ENCODE data around the gene NRROS.

Gene NRROS

DNA sequence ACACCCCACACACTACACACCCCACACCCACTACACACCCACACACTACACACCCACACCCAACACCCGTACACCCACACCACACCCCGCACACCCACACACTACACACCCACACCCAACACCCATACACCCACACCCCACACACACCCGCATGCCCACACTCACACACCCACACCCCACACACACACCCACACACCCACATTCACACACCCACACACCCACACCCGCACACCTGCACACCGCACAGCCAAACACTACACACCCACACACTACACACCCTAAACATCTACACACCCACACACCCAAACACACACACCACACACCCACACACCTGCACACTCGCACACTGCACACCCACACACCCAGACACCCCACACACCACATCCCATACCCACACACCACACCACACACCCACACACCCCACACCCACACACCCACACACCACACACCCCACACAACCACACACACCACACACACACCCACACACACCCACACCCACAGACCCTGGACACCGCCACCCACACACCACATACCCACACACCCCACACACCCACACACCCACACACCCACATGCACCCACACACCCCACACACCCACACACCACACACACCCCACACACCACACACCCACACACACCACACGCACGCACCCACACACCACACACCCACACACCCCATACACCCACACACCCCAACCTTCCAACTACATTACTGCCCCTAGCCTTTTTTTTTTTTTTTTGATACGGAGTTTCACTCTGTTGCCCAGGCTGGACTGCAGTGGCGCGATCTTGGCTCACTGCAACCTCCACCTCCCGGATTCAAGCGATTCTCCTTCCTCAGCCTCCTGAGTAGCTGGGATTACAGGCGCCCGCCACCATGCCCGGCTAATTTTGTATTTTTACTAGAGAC lies 55.7 kb downstream of the NRROS start:
- DNase-seq (ENCODE audit: insufficient read length, low spot score) (no peak), FAIRE-seq (no peak)
- TF ChIP-seq POLR2A (IDR thresholded peaks at IDR 0.05; ENCODE audit: low read depth, low read length), result no peak

DNA sequence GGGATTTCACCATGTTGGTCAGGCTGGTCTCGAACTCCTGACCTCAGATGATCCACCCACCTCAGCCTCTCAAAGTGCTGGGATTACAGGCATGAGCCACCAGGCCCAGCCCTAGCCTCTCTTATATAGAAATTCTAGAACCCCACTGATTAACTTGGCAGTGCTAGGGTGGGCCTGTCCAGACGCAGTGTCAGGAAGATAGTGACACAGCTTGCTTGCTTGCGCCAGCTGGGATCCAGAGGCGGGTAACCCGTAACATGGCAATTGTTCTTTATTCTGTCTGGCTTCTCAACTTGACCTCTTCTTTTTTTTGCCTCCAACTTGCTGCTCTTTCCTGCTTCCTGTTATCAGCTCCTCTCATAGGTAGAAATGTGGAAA lies 56.3 kb downstream of the NRROS start:
- no peak for FAIRE-seq

DNA sequence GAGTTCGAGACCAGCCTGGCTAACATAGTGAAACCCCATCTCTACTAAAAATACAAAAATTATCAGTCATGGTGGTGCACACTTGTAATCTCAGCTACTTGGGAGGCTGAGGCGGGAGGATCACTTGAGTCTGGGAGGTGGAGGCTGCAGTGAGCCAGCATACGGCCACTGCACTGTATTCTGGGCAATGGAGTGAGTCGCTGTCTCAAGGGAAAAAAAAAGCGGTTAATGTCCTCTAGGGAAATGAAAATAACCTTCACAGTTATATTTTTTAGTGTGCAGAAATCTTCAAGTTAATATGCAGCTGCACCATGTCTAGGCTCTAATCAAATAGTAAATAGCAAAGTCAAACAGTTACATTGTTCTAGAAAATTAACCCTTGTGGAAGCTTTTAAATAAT lies 57.8 kb downstream of the NRROS start:
- no peak for DNase-seq (ENCODE audit: insufficient read length, low spot score)
- no peak for FAIRE-seq
- no peak for TF ChIP-seq POLR2A (IDR thresholded peaks at IDR 0.05; ENCODE audit: low read depth, low read length)

More for the DNA sequence above, 56.3 kb downstream of the NRROS start:
- no peak for TF ChIP-seq POLR2A (IDR thresholded peaks at IDR 0.05; ENCODE audit: low read depth, low read length)
- no peak for DNase-seq (ENCODE audit: insufficient read length, low spot score)

DNA sequence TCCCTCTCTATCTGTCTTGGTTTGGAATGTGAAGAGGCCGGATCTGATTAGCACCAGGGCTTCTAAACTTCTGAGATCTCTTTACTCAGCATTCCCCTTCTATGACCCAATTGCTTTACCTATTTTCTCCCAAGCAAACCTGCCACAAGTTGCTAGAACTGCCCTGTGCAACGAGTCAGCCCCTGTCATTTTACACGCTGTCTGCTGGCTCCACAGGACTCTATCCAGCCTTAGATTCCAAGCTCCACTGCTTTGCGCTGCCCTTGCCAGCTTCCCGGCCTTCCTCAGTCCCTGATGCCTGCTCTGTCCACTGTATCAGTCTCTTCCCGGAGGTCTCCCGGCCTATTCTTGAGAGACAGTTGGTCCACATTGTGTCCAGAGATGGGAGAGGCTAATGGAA lies 60.3 kb downstream of the NRROS start:
- FAIRE-seq (no peak), DNase-seq (ENCODE audit: insufficient read length, low spot score) (no peak)
- no peak for TF ChIP-seq POLR2A (IDR thresholded peaks at IDR 0.05; ENCODE audit: low read depth, low read length)

DNA sequence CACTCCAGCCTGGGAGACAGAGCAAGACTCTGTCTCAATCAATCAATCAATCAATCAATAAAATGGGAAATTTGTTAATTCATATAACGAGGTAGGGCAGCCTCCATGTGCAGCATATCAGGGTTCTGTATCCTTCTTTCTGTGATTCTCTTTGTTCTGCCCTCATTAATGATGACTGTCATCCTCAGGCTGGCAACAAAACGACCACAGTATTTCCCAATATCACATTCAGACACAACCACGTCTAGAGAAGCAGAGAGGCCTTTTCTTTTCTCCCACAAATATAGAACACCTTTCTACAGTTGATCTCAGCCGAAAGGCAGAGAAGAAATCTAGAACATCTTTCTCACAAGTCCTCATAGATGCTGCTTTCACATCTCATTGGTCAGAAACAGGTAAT lies 61.3 kb downstream of the NRROS start:
- FAIRE-seq (no peak), DNase-seq (ENCODE audit: insufficient read length, low spot score) (no peak)
- TF ChIP-seq POLR2A (IDR thresholded peaks at IDR 0.05; ENCODE audit: low read depth, low read length), result no peak

DNA sequence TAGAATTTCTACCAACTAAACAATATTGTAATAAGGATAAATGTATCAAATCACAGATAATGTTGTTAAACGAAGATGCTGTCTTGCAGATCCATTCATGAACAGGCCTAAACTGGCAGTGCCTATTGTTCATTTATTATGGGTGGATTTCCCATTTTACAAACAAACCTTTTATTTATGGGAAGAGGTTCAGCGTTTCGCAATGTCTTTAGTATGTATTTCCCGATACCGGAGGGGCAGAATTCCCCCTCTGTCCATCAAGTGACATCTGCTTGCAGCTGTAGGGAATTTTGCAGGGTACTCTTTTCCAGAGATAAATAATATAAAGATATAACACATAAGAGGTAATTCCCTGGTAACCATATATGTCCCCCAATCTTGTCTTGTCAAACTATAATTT lies 66.8 kb downstream of the NRROS start:
- no peak for DNase-seq (ENCODE audit: insufficient read length, low spot score)
- peak; percentile 75 for FAIRE-seq
- TF ChIP-seq POLR2A (IDR thresholded peaks at IDR 0.05; ENCODE audit: low read depth, low read length), result no peak

DNA sequence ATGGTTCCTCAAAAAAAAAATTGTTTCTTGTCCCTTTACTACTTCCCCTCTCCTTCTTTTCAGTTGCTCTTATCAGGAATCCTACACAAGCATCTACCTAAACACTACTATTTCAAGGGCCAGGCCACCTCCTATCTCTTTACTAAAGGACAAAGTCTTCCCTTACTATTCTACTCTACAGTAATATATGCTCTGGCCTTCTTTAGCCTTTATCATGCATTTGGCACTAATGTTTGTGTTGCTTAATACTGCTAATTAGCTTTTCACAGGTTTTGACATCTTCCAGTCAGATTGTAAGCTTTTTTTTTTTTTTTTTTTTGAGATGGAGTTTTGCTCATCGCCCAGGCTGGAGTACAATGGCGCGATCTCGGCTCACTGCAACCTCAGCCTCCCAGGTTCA lies 67.2 kb downstream of the NRROS start:
- no peak for TF ChIP-seq POLR2A (IDR thresholded peaks at IDR 0.05; ENCODE audit: low read depth, low read length)
- FAIRE-seq (no peak), DNase-seq (ENCODE audit: insufficient read length, low spot score) (no peak)

DNA sequence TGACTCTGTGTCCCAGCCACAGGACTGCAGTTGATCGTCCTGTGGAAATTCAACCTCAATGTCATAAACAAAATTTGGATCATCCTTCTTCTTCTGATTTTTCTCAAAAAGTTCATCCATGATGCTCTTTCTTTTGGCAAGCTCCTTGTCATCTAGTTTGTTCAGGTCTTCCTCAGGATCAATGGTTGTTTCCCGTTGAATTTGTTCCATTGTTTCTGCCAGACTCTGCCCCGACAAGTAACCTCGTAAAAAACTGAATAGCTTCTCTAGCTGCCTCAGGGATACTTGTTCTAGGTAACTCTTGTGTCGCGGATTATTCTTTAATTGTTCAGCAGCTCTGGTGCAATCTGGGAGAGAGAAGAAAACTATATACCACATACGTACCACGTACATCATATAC lies 68.1 kb downstream of the NRROS start:
- FAIRE-seq, result no peak
- no peak for DNase-seq (ENCODE audit: insufficient read length, low spot score)
- TF ChIP-seq POLR2A (IDR thresholded peaks at IDR 0.05; ENCODE audit: low read depth, low read length), result no peak

DNA sequence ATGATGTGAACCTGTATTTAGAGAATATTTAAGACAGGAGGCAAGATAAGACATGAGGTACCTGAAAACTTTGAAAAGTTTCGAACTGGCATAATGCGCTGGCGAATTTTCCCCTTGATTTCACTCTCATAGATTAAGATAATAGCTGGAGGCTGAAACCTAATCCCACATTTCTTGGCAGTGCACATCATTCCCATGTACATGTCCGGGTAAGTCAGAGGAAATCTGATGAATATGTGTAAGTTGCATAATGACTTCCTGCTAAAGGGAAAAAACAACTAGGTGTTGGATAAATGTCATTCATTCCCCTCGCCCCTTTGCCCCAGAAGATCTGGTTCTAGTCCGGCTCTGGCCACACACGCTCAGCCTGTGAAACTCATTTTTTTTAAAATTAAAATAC lies 69.0 kb downstream of the NRROS start:
- DNase-seq (ENCODE audit: insufficient read length, low spot score), result no peak
- TF ChIP-seq POLR2A (IDR thresholded peaks at IDR 0.05; ENCODE audit: low read depth, low read length), result no peak
- no peak for FAIRE-seq

Data from H54 (cell line).